Stimulated activated CD4-positive, alpha-beta T cell treated with anti-CD3 and anti-CD28 coated beads, Interleukin-15, amount 100 ng/mL, for 1 hour (primary cell): ENCODE results near the gene CD48.
"Not testable (repeated sequence)": the region's sequence is repeated elsewhere in the genome, so short reads cannot be mapped to it uniquely, and the experiment has no call there.

Experiments
- DNase-seq, 2 donors: peaks; one replicate each; pipeline ENCODE4 v3.0.0-alpha.2; 2020; ENCODE audit warnings: low read depth in 1 of 2, low spot score in 1 of 2

CD48 gene

DNA sequence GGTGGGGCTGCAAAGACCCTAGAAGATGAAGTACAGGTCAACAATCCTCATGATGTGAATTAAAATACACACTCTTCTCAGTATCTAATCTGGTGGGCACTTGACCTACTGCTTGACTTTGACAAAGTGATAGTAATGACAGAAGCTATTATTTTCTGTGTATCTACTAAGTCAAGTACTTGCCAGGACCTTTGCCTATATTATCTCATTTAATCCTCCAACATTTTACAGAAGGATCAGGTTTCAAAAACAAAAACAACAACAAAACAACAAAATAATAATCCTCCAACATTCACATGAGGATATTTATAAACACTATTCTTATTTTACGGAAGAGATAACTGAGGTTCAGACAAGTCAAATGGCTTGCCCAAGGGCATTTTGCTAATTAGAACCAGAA lies 4.4 kb upstream of the CD48 start:
- no peak for DNase-seq

DNA sequence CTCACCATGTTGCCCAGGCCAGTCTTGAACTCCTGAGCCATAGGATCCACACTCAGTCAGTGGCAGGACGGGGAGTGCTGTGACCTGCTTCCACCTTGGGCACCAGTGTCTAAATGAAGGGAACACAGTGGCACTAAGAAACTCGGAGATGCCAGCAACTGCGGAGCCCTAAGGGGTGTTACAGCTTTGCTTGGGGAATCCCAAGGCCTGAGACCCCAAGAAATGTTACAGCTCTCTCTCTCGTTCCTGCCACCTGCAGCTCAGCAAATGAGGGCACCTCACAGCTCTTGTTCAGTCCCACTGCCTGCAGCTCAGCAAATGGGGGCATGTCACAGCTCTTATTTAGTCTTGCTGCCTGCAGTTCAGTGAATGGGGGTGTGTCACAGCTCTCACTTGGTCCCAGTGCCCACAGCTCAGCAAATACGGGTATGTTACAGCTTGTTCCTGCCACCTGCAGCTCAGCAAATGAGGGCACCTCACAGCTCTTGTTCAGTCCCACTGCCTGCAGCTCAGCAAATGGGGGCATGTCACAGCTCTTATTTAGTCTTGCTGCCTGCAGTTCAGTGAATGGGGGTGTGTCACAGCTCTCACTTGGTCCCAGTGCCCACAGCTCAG lies 2.5 kb upstream of the CD48 start:
- DNase-seq, result not testable (repeated sequence)

- DNase-seq, result no peak
Observed at GRCh38 chr1:160713161-160713560, 1.5 kb upstream of the CD48 start.

DNA sequence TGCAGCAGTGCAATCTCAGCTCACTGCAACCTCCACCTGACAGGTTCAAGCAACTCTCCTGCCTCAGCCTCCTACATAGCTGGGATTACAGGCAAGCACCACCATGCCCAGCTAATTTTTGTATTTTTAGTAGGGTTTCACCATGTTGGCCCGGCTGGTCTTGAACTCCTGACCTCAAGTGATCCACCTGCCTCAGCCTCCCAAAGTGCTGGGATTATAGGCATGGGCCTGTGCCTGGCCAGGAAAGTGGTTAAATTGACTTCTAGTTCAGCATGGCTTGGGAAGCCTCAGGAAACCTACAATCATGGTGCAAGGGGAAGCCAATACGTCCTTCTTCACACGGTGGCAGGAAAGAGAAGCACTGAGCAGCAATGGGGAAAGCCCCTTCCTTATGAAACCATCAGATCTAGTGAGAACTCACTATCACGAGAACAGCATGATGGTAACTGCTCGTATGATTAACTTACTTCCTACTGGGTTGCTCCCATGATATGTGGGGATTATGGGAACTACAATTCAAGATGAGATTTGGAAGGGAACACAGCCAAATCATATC lies 981 bp upstream of the CD48 start:
- DNase-seq, result not testable (repeated sequence)

- DNase-seq, result no peak
Observed at GRCh38 chr1:160711276-160711601, 383 bp downstream of the CD48 start.

DNA sequence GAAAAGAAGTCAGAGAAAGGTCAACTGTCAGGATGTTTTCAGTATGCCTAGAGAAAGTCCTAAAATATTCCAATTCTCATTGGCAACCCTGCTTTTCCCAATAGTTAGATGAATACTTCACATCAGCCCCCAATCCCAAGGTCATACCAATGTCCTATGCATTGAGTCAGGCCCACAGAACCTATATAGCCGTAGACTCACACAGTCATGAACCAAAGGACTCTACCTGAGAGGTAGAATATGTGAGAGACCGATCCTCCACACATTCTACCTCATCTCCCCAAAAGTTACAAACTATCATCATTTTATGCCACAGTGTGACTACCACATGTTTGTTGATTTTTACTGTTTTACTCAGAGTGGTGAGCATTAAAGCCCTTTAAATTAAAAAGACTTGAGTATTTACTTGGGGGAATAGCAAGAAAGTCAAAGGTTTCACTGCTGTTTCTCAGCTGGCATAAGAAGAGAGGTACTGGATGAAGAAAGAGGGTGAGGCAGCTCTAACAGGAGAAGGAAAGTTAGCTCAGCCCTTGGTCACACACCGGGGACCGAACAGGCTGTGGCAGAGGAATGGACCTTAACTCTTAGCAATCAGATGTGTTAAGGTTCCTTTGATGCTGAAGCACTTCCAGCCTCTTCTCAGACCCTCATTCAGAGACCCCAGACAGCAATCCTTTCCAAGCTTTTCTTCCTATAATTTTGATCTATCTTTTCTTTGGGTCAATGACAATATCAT lies 937 bp downstream of the CD48 start:
- no peak for DNase-seq

DNA sequence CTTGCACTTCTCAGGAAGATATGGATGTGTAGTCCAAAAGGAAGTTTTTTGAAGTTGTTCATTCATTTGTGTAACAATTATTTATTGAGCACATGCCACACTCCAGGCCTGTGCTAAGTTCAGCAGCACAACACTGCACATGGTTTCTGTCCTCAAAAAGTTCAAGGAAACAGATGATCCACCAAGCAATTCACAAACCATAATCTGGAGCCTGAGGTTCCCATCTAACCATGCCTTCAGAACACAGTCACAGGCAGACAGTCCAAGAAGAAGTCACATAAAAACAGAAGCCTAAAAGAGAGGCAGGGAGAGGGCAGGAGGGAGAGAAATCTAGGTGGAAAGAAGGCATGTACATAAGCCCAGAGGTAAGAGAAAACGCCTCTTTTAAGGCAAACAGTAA lies 1.9 kb downstream of the CD48 start:
- no peak for DNase-seq

DNA sequence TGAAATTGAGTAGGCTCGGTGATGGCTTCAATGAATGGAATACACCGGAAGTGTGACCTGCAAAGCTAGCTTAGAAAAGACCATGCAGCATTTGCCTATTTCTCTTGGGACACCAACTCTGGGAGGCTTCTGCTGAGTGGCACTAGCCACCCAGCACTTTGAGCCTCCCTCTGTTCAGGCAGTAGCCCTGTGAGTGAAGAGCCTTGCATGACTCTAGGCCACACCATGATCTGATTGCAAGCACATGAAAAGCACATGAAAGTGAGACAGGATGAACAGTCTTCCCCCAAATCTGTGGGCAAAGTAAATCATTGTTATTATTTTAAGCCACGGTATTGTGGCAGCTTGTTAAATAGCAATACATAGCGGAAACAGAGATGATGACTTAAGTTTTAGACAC lies 2.8 kb downstream of the CD48 start:
- no peak for DNase-seq

- DNase-seq, result no peak
Observed at GRCh38 chr1:160708118-160708517, 3.5 kb downstream of the CD48 start.

- no peak for DNase-seq
Observed at GRCh38 chr1:160707236-160708064, 4.2 kb downstream of the CD48 start.

DNA sequence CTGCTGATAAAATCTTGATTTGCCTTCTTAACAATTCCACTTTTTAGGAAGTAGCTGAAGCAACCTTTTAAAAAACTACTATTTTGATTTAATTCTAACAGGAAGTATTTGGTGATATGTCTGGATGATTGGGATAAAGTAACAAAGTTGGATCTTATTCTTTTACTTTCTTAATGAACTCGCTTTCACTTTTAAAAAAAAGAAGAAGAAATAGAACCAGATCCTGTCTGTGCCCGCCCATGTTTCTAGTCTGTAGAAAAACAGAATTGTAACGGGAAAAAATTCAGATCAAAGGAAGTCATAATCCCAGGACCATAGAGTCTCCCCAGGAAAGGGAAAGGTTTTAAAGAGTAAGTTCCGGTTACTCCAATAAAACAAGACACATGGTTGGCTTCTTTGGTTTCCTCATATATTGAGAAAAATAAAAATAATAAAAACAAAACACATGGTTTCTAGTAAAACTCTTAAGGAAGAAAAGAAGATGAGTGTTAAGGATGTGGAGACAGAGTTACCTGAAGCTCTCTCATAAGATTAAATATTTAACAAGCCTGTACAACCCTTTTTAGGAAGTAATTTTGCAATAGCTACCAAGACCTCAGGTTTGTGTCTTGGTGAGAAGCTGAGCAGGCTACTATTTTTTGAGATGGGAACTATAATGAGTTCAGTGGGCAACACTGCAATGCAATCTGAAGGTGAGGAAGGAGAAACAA lies 4.9 kb downstream of the CD48 start:
- no peak for DNase-seq

DNA sequence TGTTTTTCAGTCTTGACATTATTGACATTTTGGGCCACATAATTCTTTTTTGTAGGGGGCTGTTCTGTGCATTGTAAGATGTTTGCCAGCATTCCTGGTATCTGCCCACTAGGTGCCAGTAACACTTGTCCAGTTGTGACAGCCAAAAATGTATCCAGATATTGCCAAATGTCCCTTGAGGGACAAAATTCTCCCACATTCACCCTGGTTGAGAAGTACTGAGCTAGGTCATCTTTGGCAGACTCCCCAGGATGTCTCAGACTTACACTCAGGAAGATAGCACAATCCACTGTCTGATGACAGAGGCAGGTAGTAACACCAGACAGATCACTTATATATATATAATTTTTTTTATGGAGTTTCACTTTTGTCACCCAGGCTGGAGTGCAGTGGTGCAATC lies 5.9 kb downstream of the CD48 start:
- DNase-seq, result no peak

GRCh38 chr1:160705212-160705621 lies 6.4 kb downstream of the CD48 start:
- not testable (repeated sequence) for DNase-seq

GRCh38 chr1:160704250-160704649 lies 7.4 kb downstream of the CD48 start:
- no peak for DNase-seq

GRCh38 chr1:160702100-160702499 lies 9.5 kb downstream of the CD48 start:
- DNase-seq, result no peak

DNA sequence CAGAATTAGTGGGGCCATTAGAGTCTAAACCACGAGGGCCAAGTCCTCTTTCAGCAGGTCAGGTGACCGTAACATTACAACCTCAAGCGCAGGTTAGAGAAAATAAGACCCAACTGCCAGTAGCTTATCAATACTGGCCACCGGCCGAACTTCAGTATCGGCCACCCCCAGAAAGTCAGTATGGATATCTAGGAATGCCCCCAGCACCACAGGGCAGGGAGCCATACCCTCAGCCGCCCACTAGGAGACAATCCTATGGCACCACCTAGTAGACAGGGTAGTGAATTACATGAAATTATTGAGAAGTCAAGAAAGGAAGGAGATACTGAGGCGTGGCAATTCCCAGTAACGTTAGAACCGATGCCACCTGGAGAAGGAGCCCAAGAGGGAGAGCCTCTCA lies 19.2 kb downstream of the CD48 start:
- DNase-seq, result not testable (repeated sequence)

- no peak for DNase-seq
Observed at GRCh38 chr1:160685266-160685665, 26.4 kb downstream of the CD48 start.

- no peak for DNase-seq
Observed at GRCh38 chr1:160682983-160683865, 28.4 kb downstream of the CD48 start.

DNA sequence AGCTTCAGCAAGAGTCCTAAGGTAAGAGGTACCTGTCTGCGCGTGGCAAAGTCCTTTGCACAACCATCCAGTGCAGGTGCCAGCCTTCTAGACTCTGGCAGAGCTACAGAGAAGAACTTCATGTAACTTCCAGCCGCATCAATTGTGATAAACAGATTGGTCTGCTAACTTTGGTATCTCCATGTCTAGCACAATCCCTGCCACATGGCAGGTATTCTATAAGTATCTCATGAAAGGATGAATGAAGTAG lies 29.8 kb downstream of the CD48 start:
- DNase-seq, result no peak

DNA sequence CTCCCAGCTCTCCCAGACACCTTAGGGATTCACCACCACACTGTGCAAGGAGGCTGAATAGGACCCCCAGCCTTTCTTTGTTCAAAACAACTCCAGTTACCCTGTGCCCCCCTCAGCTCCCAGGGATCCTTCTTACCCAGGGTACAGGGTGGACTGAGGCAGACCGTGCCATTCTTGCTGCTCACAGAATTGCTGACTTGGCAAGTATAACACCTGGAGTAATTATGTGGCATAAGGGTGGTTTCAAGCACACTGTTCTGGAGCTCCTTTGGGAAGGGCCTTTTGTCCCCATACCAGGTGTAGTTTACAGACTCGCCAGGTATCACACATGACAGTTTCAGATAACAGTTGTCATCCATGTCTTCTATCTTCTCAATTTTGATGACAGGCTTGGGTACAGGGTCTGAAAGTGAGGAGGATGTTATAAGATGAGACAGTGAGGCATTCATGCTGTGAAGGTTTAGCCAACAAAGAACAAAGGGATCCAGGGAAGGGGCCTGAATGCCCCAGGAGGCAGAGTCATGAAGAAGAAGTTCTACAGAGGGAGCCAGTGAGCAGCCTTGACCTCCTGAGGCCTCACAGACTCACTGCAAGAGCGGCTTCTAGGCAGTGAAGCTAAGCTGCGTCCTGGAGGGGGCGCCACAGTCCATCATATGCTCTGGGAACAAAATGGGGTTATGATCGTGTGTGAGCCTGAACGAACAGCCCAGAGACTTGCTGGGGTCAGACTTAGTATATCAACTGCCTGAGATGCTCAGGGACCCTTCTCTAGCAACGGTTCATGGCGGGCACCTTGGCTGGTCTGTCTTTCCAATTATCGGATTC lies 30.3 kb downstream of the CD48 start:
- peak; percentile 70 to 79 for DNase-seq
